WERI-Rb-1 (cell line): Measurements from ENCODE around the gene ADORA1.

Experiments
- DNase-seq: peaks from one replicate; pipeline ENCODE4 v3.0.0-alpha.2; 2020
- H3K27ac ChIP-seq: fragments of 250-450 bp; sonication (Bioruptor Pico); 2 replicates; pipeline ENCODE4 v1.5.1; 2020; ENCODE audit warnings: mild to moderate bottlenecking, moderate library complexity
- H3K27me3 ChIP-seq: fragments of 250-450 bp; sonication (Bioruptor Pico); 2 replicates; pipeline ENCODE4 v1.5.1; 2021; ENCODE audit warnings: mild to moderate bottlenecking, low read depth, moderate library complexity; ENCODE audit not compliant: insufficient read depth, severe bottlenecking
- H3K36me3 ChIP-seq: fragments of 250-450 bp; sonication (Bioruptor Pico); 2 replicates; pipeline ENCODE4 v1.5.1; 2020; ENCODE audit warnings: mild to moderate bottlenecking, moderate library complexity
- H3K4me3 ChIP-seq: 2 replicates; pipeline ENCODE4 v1.5.1; 2011; ENCODE audit warnings: low read depth, mild to moderate bottlenecking, control low read depth, low read length
- H3K9me3 ChIP-seq: fragments of 250-450 bp; sonication (Bioruptor Pico); 2 replicates; pipeline ENCODE4 v1.5.1; 2021; ENCODE audit warnings: mild to moderate bottlenecking, moderate library complexity; ENCODE audit not compliant: severe bottlenecking
- TF ChIP-seq, protein P1 (sequence below): IDR thresholded peaks from 2 replicates; pipeline ENCODE4 v1.5.1; 2011; ENCODE audit warnings: low read depth, mild to moderate bottlenecking, control low read depth, inconsistent platforms, low read length

Gene ADORA1

DNA sequence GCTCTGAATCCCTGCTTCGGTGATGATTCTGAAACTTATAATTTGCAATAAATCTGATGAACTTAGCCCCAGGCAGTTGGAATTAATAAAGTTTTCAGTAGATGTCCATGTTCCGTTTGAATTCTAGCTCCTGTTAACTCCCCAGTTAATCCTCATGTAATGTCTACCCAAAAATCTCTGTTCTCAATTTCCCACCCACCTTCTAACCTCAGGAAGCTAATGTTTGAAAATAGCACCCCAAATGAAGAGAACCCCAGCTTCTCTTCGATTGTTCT lies 45.4 kb upstream of the ADORA1 start:
- Histone ChIP-seq H3K36me3 (peaks cover 5% of the 10 kb centered on the region), H3K9me3 (no peaks in the 10 kb centered on the region), H3K4me3 (no peak overlapping the region), H3K27me3 (no peaks in the 10 kb centered on the region), H3K27ac (peak overlapping the region; percentile 7; the same call in 1 of the 2 replicates)
- no peak for DNase-seq
- TF ChIP-seq, protein P1, sequence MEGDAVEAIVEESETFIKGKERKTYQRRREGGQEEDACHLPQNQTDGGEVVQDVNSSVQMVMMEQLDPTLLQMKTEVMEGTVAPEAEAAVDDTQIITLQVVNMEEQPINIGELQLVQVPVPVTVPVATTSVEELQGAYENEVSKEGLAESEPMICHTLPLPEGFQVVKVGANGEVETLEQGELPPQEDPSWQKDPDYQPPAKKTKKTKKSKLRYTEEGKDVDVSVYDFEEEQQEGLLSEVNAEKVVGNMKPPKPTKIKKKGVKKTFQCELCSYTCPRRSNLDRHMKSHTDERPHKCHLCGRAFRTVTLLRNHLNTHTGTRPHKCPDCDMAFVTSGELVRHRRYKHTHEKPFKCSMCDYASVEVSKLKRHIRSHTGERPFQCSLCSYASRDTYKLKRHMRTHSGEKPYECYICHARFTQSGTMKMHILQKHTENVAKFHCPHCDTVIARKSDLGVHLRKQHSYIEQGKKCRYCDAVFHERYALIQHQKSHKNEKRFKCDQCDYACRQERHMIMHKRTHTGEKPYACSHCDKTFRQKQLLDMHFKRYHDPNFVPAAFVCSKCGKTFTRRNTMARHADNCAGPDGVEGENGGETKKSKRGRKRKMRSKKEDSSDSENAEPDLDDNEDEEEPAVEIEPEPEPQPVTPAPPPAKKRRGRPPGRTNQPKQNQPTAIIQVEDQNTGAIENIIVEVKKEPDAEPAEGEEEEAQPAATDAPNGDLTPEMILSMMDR = no peak

DNA sequence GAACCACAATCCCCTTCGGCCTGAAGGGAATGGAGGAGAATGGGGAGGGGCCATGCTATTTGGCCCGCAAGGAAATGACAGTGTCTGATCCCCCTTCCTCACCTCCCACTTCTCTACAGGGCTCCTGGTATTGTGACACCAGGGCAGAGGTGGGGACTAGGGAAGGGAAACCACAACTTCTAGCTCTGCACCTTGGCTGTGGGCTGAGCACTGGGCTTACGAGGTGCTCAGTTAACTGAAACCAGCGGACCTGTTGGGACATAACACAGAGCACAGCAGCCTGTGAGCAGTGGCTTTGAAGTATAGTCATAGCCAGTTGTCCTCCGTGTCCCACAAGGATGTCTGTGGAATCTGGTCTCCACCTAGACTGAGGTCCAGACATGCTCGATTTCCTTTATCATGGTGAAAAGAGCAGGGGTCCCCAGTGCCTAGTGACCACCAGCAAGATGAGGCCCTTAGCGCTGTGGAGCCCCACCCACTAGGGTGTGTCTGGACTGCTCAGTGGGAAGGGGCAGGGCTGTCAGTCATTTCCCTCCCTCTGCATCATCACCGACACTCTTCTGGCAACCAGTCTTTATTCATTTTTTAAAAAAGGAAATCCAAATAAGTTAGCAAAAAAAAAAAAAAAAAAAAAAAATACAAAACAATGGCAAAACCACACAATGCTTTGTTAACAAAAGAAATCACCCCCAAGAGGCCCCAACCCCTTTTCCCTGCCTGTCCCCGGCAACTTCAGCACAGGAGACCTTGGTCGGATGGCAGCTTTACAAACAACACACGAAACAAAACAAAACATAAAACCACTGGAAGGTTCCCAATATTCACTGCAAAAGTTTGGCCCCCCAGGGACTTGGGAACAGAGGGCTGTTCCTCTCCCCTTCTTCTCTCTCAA lies 44.7 kb upstream of the ADORA1 start:
- H3K9me3 ChIP-seq = no peaks in the 10 kb centered on the region
- peaks cover 4% of the 10 kb centered on the region; the same call in 1 of the 2 replicates for H3K36me3 ChIP-seq
- peak; percentile 32 for DNase-seq
- peak overlapping the region; percentile 7; the same call in 1 of the 2 replicates for H3K27ac ChIP-seq
- TF ChIP-seq, protein P1 = no peak
- no peaks in the 10 kb centered on the region for H3K27me3 ChIP-seq
- no peak overlapping the region for H3K4me3 ChIP-seq

DNA sequence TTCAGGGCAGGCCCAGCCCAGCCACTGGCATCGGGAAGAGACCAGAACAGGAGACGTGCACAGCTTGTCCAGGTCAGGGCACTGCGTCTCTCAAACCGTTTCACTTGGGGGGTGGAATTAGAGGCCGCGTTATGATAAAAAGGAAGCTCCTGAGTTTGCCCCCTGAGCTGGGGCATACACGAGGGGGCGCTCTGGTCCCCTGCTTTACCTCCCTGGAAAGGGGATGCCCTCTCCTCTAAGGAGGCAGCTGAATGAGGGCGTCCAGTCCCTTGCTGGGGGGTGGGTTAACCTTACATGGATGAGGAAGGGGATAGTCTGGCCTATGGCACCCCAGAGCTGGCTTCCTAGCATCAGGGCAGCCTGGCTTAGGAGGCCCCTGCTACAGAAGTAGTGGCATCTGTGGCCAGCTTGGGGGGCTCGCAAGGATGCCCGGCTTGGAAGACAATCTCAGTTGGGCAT lies 44.0 kb upstream of the ADORA1 start:
- Histone ChIP-seq H3K27ac (no peak overlapping the region), H3K27me3 (no peaks in the 10 kb centered on the region), H3K36me3 (peaks cover 4% of the 10 kb centered on the region; the same call in 1 of the 2 replicates), H3K9me3 (no peaks in the 10 kb centered on the region), H3K4me3 (no peak overlapping the region)
- DNase-seq = peak; percentile 19
- TF ChIP-seq, protein P1 = 0 out of 2 replicates have a peak, but pooled peaks have one; percentile 17

DNA sequence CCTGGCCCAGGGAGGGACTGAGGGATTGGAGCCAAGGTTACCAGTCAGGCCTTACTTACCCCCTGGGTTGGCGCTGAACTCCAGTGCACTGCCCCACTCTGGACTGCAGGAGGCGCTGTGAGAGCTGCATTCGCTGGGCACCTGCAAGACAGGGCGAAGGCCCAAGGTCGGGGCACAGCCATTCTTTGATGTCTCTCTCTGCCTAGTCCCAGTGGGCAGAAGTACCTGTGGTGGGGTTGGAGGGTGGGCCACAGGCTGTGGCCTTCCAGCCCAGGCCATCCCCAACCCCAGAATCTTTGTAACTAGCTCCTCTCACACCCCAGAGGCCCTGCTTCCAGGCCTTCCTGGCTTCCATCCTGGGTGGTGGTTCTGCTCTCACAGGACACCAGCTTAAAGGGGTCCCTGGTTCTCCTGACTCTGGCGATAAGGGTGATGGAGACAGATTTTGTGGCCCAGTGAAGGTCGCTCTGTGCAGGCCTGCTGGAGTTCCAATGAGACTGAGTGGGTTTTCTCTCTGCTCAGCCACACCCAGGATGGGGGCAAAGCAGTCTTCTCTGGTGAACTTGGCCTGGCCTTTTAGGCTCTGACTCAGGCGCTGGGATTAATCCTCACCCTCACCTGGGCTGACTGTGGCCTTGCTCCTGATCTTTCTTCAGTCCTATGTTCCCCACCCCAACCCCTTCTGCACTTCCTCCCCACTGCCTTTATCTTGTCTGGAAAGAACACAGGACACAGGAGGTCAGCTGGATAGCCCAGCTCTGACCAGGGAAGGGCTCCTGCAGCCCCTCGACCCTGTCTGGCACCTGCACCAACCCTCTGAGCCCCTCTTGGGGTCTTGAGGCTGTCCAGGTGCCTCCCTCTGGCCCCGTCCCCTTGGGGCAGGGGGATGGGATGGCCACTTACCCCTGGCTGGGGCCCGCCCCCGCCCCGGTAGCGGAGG lies 42.7 kb upstream of the ADORA1 start:
- Histone ChIP-seq H3K27me3 (no peaks in the 10 kb centered on the region), H3K36me3 (peaks cover 4% of the 10 kb centered on the region; the same call in 1 of the 2 replicates), H3K27ac (peak overlapping the region; percentile 82), H3K9me3 (no peaks in the 10 kb centered on the region), H3K4me3 (no peak overlapping the region)
- TF ChIP-seq, protein P1 = peak; percentile 100
- DNase-seq = peak; percentile 87

DNA sequence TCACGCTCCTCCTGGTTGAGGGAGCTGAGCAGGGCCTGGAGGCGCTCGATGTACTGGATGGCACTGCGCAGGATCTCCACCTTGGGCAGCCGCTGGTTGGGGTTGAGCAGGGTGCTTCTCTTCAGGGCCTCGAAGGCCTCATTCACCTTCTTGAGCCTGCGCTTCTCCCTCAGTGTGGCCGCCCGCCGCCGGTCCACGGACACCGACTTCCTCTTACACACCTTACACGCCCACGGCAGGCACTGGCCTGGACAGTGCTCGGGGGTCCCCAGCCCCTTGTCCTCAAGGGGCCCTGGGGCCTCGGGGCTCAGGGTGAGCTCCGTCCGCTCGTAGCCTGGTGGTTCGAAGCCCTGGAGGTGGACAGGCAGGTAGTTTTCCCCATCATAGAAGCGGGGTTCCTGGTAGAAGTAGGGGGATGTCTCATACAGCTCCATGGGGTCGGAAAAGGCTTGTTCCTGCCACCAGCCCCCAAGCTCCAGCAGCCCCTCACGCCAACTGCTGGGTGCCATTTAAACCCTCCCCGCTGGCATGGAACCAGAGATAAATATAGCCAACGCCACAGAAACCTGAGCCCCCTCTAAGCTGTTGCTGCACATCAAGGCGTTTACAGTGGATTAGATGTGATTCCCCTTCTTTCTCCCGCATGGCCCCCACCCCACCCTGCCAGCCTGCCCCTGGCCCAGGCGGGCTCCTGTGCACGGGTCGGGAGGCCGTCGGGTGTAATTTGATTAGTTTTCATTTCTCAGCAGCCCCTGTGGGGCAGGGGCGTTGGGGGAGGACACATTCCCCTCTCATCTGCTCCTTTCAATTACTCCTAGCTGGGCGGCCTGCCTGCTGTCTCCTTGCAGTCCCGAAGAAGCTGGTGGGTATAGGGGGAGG lies 41.8 kb upstream of the ADORA1 start, which contains the start of gene MYOG:
TSS of gene MYOG (minus strand) at position 485 of the 879 bp plus-strand sequence. CDS start at position 434, 51 bp downstream.
- peak within 1 kb of the TSS; percentile 1; the same call in 1 of the 2 replicates for H3K4me3 ChIP-seq
- TF ChIP-seq, protein P1 = no peak
- H3K27me3 ChIP-seq = no peaks in the 10 kb centered on the region
- H3K36me3 ChIP-seq = peaks cover 1% of the 10 kb centered on the region; the same call in 1 of the 2 replicates
- DNase-seq = peak; percentile 90
- no peaks in the 10 kb centered on the region for H3K9me3 ChIP-seq
- peak within 1 kb of the TSS; percentile 82 for H3K27ac ChIP-seq
